ENCODE results near the gene TUBB2B.
A peak's percentile ranks its signal among the peaks of the same experiment; 100 is the strongest.

TUBB2B gene

GRCh38 chr6:3233321-3233720 is 5.9 kb upstream of the TUBB2B start:
- Mint-ChIP-seq H3K36me3 (no peaks in the 10 kb centered on the region), H3K4me3 (no peak overlapping the region), H3K27me3 (peaks cover 63 to 90% of the 10 kb centered on the region in 2 donors), H3K4me1 (peaks cover 31 to 56% of the 10 kb centered on the region in 2 donors), H3K9me3 (no peaks in the 10 kb centered on the region), H3K27ac (no peak overlapping the region)
- ATAC-seq (replicated peaks) (no peak), DNase-seq (no peak)

- Mint-ChIP-seq H3K27ac (peak overlapping the region; percentile 47), H3K27me3 (peaks cover 62 to 91% of the 10 kb centered on the region in 2 donors), H3K4me3 (peak overlapping the region; percentile 70 to 80), H3K4me1 (peaks cover 30 to 58% of the 10 kb centered on the region in 2 donors), H3K36me3 (no peaks in the 10 kb centered on the region), H3K9me3 (no peaks in the 10 kb centered on the region)
- DNase-seq (no peak), ATAC-seq (replicated peaks) (no peak)
Observed at GRCh38 chr6:3232017-3232945, 4.8 kb upstream of the TUBB2B start.

- H3K4me1 Mint-ChIP-seq: peaks cover 35 to 65% of the 10 kb centered on the region in 2 donors
- H3K9me3 Mint-ChIP-seq: no peaks in the 10 kb centered on the region
- ATAC-seq (replicated peaks) (no peak), DNase-seq (no peak)
- no peaks in the 10 kb centered on the region for H3K36me3 Mint-ChIP-seq
- H3K27me3 Mint-ChIP-seq: peaks cover 69 to 94% of the 10 kb centered on the region in 2 donors
- H3K4me3 Mint-ChIP-seq: peak overlapping the region; percentile 70 to 80
- peak overlapping the region; percentile 69 for H3K27ac Mint-ChIP-seq
Observed at GRCh38 chr6:3231247-3232016, 4.0 kb upstream of the TUBB2B start.

GRCh38 chr6:3230900-3231246 is 3.4 kb upstream of the TUBB2B start:
- ATAC-seq (replicated peaks): no peak
- peak overlapping the region; percentile 70 to 80 for H3K4me3 Mint-ChIP-seq
- no peaks in the 10 kb centered on the region for H3K9me3 Mint-ChIP-seq
- no peaks in the 10 kb centered on the region for H3K36me3 Mint-ChIP-seq
- peaks cover 31 to 61% of the 10 kb centered on the region in 2 donors for H3K4me1 Mint-ChIP-seq
- no peak overlapping the region for H3K27ac Mint-ChIP-seq
- peaks cover 70 to 94% of the 10 kb centered on the region in 2 donors for H3K27me3 Mint-ChIP-seq
- DNase-seq: no peak

- Mint-ChIP-seq H3K4me1 (peaks cover 31 to 61% of the 10 kb centered on the region in 2 donors), H3K36me3 (no peaks in the 10 kb centered on the region), H3K27me3 (peaks cover 74 to 94% of the 10 kb centered on the region in 2 donors), H3K4me3 (no peak overlapping the region), H3K9me3 (no peaks in the 10 kb centered on the region), H3K27ac (peak overlapping the region; percentile 42)
- ATAC-seq (replicated peaks) (no peak), DNase-seq (no peak)
Observed at GRCh38 chr6:3230256-3230882, 2.9 kb upstream of the TUBB2B start.

- H3K9me3 Mint-ChIP-seq: no peaks in the 10 kb centered on the region
- H3K36me3 Mint-ChIP-seq: no peaks in the 10 kb centered on the region
- DNase-seq: no peak
- peak overlapping the region; percentile 95 for H3K27ac Mint-ChIP-seq
- peaks cover 31 to 61% of the 10 kb centered on the region in 2 donors for H3K4me1 Mint-ChIP-seq
- H3K27me3 Mint-ChIP-seq: peaks cover 75 to 91% of the 10 kb centered on the region in 2 donors
- H3K4me3 Mint-ChIP-seq: peak overlapping the region; percentile 82 to 89
- peak; percentile 26 to 47 for ATAC-seq (replicated peaks)
Observed at GRCh38 chr6:3229566-3230178, 2.2 kb upstream of the TUBB2B start.

GRCh38 chr6:3228771-3229565 is 1.5 kb upstream of the TUBB2B start:
- no peaks in the 10 kb centered on the region for H3K36me3 Mint-ChIP-seq
- no peak for DNase-seq
- H3K9me3 Mint-ChIP-seq: no peaks in the 10 kb centered on the region
- peak overlapping the region; percentile 95 for H3K27ac Mint-ChIP-seq
- H3K27me3 Mint-ChIP-seq: peaks cover 75 to 91% of the 10 kb centered on the region in 2 donors
- ATAC-seq (replicated peaks): peak; percentile 24 to 26
- H3K4me3 Mint-ChIP-seq: peak overlapping the region; percentile 82 to 89
- peaks cover 31 to 61% of the 10 kb centered on the region in 2 donors for H3K4me1 Mint-ChIP-seq

GRCh38 chr6:3228046-3228671 is 706 bp upstream of the TUBB2B start:
- Mint-ChIP-seq H3K4me1 (peaks cover 33 to 61% of the 10 kb centered on the region in 2 donors), H3K27me3 (peaks cover 72 to 89% of the 10 kb centered on the region in 2 donors), H3K4me3 (peak overlapping the region; percentile 83 to 89), H3K36me3 (no peaks in the 10 kb centered on the region), H3K9me3 (no peaks in the 10 kb centered on the region), H3K27ac (peak overlapping the region; percentile 56)
- ATAC-seq (replicated peaks): peak in 1 of 2 donors; percentile 34
- no peak for DNase-seq

- Mint-ChIP-seq H3K27me3 (peaks cover 59 to 74% of the 10 kb centered on the region in 2 donors), H3K4me3 (peak overlapping the region; percentile 86 to 89), H3K4me1 (peaks cover 27 to 52% of the 10 kb centered on the region in 2 donors), H3K36me3 (no peaks in the 10 kb centered on the region), H3K27ac (peak overlapping the region; percentile 91), H3K9me3 (peaks cover 5 to 6% of the 10 kb centered on the region in 2 donors)
- ATAC-seq (replicated peaks) (peak; percentile 44 to 54), DNase-seq (no peak)
Observed at GRCh38 chr6:3226481-3227362, 731 bp downstream of the TUBB2B start.

- Mint-ChIP-seq H3K27ac (no peak overlapping the region), H3K36me3 (no peaks in the 10 kb centered on the region), H3K4me1 (peaks cover 24 to 45% of the 10 kb centered on the region in 2 donors), H3K9me3 (peaks cover 5 to 6% of the 10 kb centered on the region in 2 donors), H3K27me3 (peaks cover 54 to 68% of the 10 kb centered on the region in 2 donors), H3K4me3 (no peak overlapping the region)
- DNase-seq: no peak
- ATAC-seq (replicated peaks): no peak
Observed at GRCh38 chr6:3226042-3226441, 1.4 kb downstream of the TUBB2B start.

GRCh38 chr6:3222506-3223038 is 4.9 kb downstream of the TUBB2B start:
- DNase-seq (no peak), ATAC-seq (replicated peaks) (no peak)
- Mint-ChIP-seq H3K4me1 (peaks cover 6 to 12% of the 10 kb centered on the region in 2 donors), H3K36me3 (no peaks in the 10 kb centered on the region), H3K4me3 (no peak overlapping the region), H3K27me3 (peaks cover 49 to 61% of the 10 kb centered on the region in 2 donors), H3K9me3 (peaks cover 5 to 6% of the 10 kb centered on the region in 2 donors), H3K27ac (no peak overlapping the region)

GRCh38 chr6:3221578-3221977 is 5.9 kb downstream of the TUBB2B start:
- DNase-seq (no peak), ATAC-seq (replicated peaks) (peak in 1 of 2 donors; percentile 58)
- peaks cover 43 to 52% of the 10 kb centered on the region in 2 donors for H3K27me3 Mint-ChIP-seq
- no peaks in the 10 kb centered on the region for H3K36me3 Mint-ChIP-seq
- H3K4me1 Mint-ChIP-seq: peaks cover 3% of the 10 kb centered on the region in 2 donors
- H3K9me3 Mint-ChIP-seq: peaks cover 5 to 6% of the 10 kb centered on the region in 2 donors
- no peak overlapping the region for H3K4me3 Mint-ChIP-seq
- H3K27ac Mint-ChIP-seq: no peak overlapping the region
